DOHH2 (cell line): Measurements from ENCODE around the gene NEDD4L.

Experiments
- H3F3A ChIP-seq: fragments of 200-600 bp; sonication (generic), shearing (Covaris generic); 2 replicates; pipeline ENCODE4 v1.6.0; 2016; ENCODE audit warnings: antibody characterized with exemption, mild to moderate bottlenecking; ENCODE audit not compliant: control insufficient read depth, insufficient read depth
- H3K27ac ChIP-seq: fragments of 200-600 bp; sonication (generic); 2 replicates; pipeline ENCODE4 v1.5.1; 2014; ENCODE audit warnings: low read depth, mild to moderate bottlenecking, low read length, moderate library complexity
- H3K27me3 ChIP-seq: fragments of 200-600 bp; sonication (generic); 2 replicates; pipeline ENCODE4 v1.6.1; 2014; ENCODE audit warnings: mild to moderate bottlenecking, low read length, mixed read lengths; ENCODE audit not compliant: control insufficient read depth
- H3K36me3 ChIP-seq: fragments of 200-600 bp; sonication (generic); 2 replicates; pipeline ENCODE4 v1.6.1; 2014; ENCODE audit warnings: mild to moderate bottlenecking, low read length, moderate library complexity, mixed read lengths; ENCODE audit not compliant: control insufficient read depth
- H3K4me1 ChIP-seq: fragments of 200-600 bp; sonication (generic); 2 replicates; pipeline ENCODE4 v1.6.1; 2014; ENCODE audit warnings: mild to moderate bottlenecking, low read length, mixed read lengths; ENCODE audit not compliant: control insufficient read depth
- H3K4me2 ChIP-seq: fragments of 200-600 bp; sonication (generic); 2 replicates; pipeline ENCODE4 v1.6.0; 2014; ENCODE audit warnings: mild to moderate bottlenecking, low read length, moderate library complexity
- H3K4me3 ChIP-seq: fragments of 200-600 bp; sonication (generic); 2 replicates; pipeline ENCODE4 v1.5.1; 2014; ENCODE audit warnings: mild to moderate bottlenecking, low read length, mixed read lengths
- H3K79me2 ChIP-seq: fragments of 200-600 bp; sonication (generic); 2 replicates; pipeline ENCODE4 v1.6.1; 2014; ENCODE audit warnings: mild to moderate bottlenecking, low read length, mixed read lengths; ENCODE audit not compliant: control insufficient read depth
- H3K9me2 ChIP-seq: fragments of 200-600 bp; sonication (generic); replicated peaks from 2 replicates; pipeline ENCODE4 v1.6.1; 2014; ENCODE audit warnings: mild to moderate bottlenecking, low read length, mixed read lengths; ENCODE audit not compliant: control insufficient read depth
- H3K9me3 ChIP-seq: fragments of 200-600 bp; sonication (generic); 2 replicates; pipeline ENCODE4 v1.6.1; 2014; ENCODE audit warnings: antibody characterized with exemption, low read length, mixed read lengths; ENCODE audit not compliant: control insufficient read depth, insufficient read depth
- H4K20me1 ChIP-seq: fragments of 200-600 bp; sonication (generic); 2 replicates; pipeline ENCODE4 v1.6.0; 2014; ENCODE audit warnings: low read depth, mild to moderate bottlenecking, antibody characterized with exemption, low read length, moderate library complexity; ENCODE audit not compliant: control insufficient read depth, insufficient read depth
- EZH2phosphoT487 ChIP-seq: fragments of 200-600 bp; sonication (generic); IDR thresholded peaks from 2 replicates; pipeline ENCODE4 v1.6.1; 2017; ENCODE audit warnings: borderline replicate concordance, mild to moderate bottlenecking, antibody characterized with exemption, low read length, moderate library complexity, mixed read lengths
- TF ChIP-seq, protein P1 (sequence below): fragments of 200-600 bp; sonication (generic); IDR thresholded peaks from one replicate; pipeline ENCODE4 v1.5.1; 2014; ENCODE audit warnings: antibody characterized with exemption, mild to moderate bottlenecking, low read depth, low read length; ENCODE audit not compliant: poor library complexity, severe bottlenecking

NEDD4L gene

DNA sequence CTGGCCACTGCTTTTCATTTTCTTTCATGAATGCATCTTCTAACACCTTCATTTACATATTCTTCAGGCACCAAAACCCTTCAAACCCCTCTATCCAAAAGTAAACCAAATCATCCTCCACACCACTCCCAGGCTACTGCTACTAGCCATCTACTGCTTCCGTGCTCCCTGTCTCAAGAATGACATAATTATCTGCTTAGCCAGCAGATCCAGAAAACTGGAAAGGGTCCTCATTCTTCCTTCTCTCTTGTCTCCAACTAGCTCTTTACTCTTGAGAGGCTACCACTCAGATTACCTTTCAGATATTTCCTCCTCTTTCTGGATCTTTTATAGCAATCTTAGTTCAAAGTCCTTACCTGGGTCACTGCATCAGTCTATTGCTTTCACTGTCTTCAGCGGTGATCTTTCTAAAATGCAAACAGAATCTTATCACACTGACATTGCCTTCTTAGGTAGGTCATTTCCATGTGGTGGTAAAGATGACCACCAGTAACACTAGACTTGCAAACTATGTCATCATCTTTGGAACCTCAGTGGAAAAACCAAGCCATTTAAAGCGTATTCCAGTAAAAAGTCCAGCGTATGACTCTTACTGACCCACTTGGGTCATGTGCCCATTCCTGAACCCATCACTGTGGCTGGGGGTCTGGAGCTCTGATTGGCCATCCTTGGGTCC lies 15.8 kb upstream of the NEDD4L start:
- TF ChIP-seq EZH2phosphoT487, result no peak
- H3K4me2 ChIP-seq, result no peak overlapping the region
- no peaks in the 10 kb centered on the region for H3F3A ChIP-seq
- H4K20me1 ChIP-seq, result no peaks in the 10 kb centered on the region
- no peaks in the 10 kb centered on the region for H3K9me2 ChIP-seq
- H3K4me3 ChIP-seq, result no peak overlapping the region
- H3K9me3 ChIP-seq, result no peaks in the 10 kb centered on the region
- H3K4me1 ChIP-seq, result 0 out of 2 replicates have a peak, but pooled peaks cover 4% of the 10 kb centered on the region
- no peak overlapping the region for H3K27ac ChIP-seq
- no peaks in the 10 kb centered on the region for H3K79me2 ChIP-seq
- peaks cover 13% of the 10 kb centered on the region for H3K27me3 ChIP-seq
- H3K36me3 ChIP-seq, result no peaks in the 10 kb centered on the region

DNA sequence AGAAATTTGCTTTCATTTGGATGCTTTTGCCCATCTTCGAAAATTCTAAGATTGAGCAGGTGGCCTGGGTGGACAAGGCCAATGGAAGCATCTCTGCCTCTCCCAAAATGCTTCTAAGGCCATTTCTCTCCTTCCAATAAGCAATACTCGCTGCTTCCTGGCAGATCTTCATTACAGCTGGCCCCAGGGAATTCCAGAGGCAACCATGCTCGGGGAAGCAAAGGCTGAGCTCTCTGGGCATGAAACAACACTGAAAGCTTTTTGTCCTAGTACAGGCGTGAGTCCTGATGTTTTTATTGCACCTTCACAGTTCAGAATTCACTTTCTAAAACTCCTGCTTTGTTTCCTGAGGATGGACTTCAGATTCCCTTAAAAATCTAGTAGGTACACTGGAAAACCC lies 11.8 kb upstream of the NEDD4L start:
- Histone ChIP-seq H3K79me2 (no peaks in the 10 kb centered on the region), H3K4me3 (no peak overlapping the region), H3K36me3 (no peaks in the 10 kb centered on the region), H3F3A (no peaks in the 10 kb centered on the region), H3K9me3 (no peaks in the 10 kb centered on the region), H3K4me1 (peaks cover 12% of the 10 kb centered on the region), H3K27ac (no peak overlapping the region), H3K27me3 (peaks cover 13% of the 10 kb centered on the region), H3K9me2 (no peaks in the 10 kb centered on the region), H3K4me2 (no peak overlapping the region), H4K20me1 (no peaks in the 10 kb centered on the region)
- no peak for TF ChIP-seq EZH2phosphoT487
- TF ChIP-seq, protein P1, sequence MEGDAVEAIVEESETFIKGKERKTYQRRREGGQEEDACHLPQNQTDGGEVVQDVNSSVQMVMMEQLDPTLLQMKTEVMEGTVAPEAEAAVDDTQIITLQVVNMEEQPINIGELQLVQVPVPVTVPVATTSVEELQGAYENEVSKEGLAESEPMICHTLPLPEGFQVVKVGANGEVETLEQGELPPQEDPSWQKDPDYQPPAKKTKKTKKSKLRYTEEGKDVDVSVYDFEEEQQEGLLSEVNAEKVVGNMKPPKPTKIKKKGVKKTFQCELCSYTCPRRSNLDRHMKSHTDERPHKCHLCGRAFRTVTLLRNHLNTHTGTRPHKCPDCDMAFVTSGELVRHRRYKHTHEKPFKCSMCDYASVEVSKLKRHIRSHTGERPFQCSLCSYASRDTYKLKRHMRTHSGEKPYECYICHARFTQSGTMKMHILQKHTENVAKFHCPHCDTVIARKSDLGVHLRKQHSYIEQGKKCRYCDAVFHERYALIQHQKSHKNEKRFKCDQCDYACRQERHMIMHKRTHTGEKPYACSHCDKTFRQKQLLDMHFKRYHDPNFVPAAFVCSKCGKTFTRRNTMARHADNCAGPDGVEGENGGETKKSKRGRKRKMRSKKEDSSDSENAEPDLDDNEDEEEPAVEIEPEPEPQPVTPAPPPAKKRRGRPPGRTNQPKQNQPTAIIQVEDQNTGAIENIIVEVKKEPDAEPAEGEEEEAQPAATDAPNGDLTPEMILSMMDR, result no peak

DNA sequence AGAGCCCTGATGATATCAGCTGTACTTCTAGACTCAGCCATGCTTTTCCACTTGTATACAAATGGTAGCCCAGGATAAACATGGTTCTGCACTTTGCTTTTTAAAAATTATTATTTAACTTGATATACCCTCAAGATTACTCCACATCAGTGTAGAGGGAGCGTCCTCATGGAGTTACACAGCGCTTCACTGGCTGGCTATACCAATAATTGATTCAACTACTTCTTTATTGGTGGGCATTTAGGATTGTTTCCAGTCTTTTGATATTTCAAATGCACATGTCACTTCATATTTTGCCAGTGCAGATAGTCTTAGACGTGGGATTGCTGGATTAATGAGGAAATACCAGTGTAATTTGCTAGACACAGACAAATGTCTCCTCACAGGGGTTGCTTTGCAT lies 10.8 kb upstream of the NEDD4L start:
- H3F3A ChIP-seq, result no peaks in the 10 kb centered on the region
- H3K4me3 ChIP-seq, result no peak overlapping the region
- H3K36me3 ChIP-seq, result no peaks in the 10 kb centered on the region
- no peak overlapping the region for H3K4me2 ChIP-seq
- no peaks in the 10 kb centered on the region for H4K20me1 ChIP-seq
- H3K27me3 ChIP-seq, result peaks cover 13% of the 10 kb centered on the region
- H3K4me1 ChIP-seq, result peaks cover 22% of the 10 kb centered on the region
- H3K79me2 ChIP-seq, result no peaks in the 10 kb centered on the region
- H3K27ac ChIP-seq, result no peak overlapping the region
- no peaks in the 10 kb centered on the region for H3K9me3 ChIP-seq
- TF ChIP-seq, protein P1, result no peak
- no peak for TF ChIP-seq EZH2phosphoT487
- no peaks in the 10 kb centered on the region for H3K9me2 ChIP-seq

DNA sequence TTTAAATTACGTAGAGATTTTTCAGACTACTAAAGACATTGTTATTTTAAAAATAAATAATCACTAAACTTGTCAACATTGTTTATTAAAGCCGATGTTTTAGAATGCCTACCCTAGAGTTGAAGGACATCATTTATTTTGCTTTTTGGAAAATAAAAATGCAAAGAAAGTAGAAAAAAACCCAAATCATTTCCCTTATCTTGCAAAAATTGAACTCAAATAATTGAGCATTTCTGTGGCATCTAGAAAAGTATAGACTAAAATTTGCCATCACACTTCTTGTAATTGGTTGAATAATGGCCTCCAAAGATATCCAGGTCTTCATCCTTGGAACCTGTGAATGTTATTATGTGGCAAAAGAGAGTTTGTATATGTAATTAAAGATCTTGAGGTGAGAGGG lies 9.7 kb upstream of the NEDD4L start:
- no peaks in the 10 kb centered on the region for H3K9me3 ChIP-seq
- no peaks in the 10 kb centered on the region for H3F3A ChIP-seq
- no peaks in the 10 kb centered on the region for H3K79me2 ChIP-seq
- H3K9me2 ChIP-seq, result no peaks in the 10 kb centered on the region
- H3K27ac ChIP-seq, result no peak overlapping the region
- TF ChIP-seq, protein P1, result no peak
- no peak for TF ChIP-seq EZH2phosphoT487
- H3K27me3 ChIP-seq, result peaks cover 5% of the 10 kb centered on the region; the same call in 1 of the 2 replicates
- peaks cover 34% of the 10 kb centered on the region for H3K4me1 ChIP-seq
- no peak overlapping the region for H3K4me2 ChIP-seq
- no peaks in the 10 kb centered on the region for H4K20me1 ChIP-seq
- H3K4me3 ChIP-seq, result no peak overlapping the region
- H3K36me3 ChIP-seq, result no peaks in the 10 kb centered on the region
